Measurements from ENCODE around the gene SF1.

- TF ChIP-seq CTCF (conservative IDR thresholded peaks at IDR 0.05; ENCODE audit: low read length) (no peak), EZH2phosphoT487 (IDR thresholded peaks at IDR 0.05; ENCODE audit: borderline replicate concordance, low read depth, low read length) (no peak)
These were observed 27.1 kb upstream of the SF1 start for GRCh38 chr11:64805481-64805880.
